HG03575 (cell line): ENCODE results near the gene SRSF8.

Source experiments
- ATAC-seq: cut with Tn5 transposase; IDR thresholded peaks from one replicate; pipeline ENCODE4 v1.9.1; 2021; ENCODE audit not compliant: unreplicated experiment, insufficient number of reproducible peaks, low FRiP score; ENCODE audit errors: extremely low read depth

SRSF8 gene

DNA sequence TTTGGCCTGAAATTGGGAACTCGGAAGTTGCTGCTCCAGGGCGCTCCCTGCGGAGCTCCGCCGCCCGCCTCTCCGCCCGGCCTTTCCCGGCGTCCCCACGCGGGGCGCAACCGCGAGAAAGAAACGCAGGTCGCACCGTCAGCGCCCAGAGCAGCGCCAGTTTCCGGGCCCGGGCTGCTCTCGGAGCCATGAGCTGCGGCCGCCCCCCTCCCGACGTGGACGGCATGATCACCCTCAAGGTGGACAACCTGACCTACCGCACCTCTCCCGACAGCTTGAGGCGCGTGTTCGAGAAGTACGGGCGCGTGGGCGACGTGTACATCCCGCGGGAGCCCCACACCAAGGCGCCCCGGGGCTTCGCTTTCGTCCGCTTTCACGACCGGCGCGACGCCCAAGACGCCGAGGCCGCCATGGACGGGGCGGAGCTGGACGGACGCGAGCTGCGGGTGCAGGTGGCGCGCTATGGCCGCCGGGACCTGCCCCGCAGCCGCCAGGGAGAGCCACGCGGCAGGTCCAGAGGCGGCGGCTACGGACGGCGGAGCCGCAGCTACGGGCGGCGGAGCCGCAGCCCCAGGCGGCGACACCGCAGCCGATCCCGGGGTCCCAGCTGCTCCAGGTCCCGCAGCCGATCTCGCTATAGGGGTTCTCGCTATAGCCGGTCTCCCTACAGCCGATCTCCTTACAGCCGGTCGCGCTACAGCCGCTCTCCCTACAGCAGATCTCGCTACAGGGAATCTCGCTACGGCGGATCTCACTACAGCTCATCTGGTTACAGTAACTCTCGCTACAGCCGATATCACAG lies 521 bp downstream of the SRSF8 start:
- peak; percentile 32 for ATAC-seq

DNA sequence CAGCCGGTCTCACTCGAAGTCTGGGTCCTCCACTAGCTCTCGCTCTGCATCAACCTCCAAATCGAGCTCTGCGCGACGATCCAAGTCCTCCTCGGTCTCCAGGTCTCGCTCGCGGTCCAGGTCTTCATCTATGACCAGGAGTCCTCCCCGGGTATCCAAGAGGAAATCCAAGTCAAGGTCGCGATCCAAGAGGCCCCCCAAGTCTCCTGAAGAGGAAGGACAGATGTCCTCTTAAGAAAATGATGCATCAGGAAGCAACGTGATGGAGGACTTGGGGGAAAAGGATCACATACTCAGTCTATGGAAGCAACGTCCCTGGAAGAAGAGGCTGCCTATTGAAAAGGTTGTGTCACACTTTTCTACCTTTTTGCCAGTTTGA lies 1.1 kb downstream of the SRSF8 start:
- no peak for ATAC-seq

DNA sequence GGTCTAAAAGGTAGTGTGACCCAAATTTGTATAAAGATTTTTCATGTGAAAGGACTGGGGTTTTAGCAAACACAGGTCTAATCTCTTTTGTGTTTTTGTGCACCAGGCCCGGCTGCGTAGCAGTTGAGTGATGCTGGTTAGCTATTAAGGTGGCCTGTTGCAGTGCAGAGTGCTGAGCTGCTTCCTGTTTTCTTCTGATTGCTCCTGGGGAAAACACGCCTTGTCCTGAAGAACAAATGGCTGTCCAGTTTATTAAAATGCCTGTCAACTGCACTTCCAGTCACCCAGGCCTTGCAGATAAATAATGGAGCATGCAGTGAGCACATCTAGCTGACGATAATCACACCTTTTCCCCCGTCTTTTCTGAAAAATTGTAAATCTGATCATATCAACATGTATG lies 1.8 kb downstream of the SRSF8 start:
- ATAC-seq = peak; percentile 58

DNA sequence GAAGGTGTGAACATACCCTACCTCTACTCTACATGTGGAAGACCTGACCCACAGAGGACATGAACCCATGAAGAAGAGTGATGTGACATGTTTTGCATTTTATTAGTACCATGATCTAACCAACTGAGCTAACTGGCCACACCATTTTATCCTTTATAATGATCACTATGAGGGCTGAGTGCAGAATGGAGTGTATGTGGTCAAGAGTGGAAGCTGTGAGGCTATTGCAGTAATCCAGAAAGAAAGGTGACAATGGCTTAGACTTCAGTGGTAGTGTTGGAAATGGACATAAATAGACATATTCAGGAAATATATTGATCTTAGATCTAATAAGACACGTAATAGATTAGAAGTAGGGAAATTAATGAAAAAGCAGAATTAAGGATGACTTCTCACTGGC lies 3.8 kb downstream of the SRSF8 start:
- ATAC-seq = no peak

DNA sequence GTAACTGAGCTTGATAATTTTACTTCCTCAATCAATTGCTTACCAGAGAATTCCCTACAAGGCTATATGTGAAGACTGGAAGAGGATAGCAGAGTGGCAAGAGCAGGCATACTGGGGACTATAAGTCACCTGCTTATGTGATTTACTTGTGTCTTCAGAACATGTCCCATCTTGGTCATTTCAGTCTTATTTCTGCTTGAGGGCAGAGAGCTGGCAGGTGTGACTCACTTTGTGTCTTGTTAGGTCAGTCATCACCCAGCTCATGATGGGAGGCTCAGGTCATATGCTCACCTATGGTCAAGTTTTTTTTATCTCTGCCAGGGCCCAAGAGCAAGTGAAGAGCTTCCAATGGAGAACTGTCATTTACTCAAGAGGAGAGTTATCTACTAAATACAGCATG lies 6.2 kb downstream of the SRSF8 start:
- no peak for ATAC-seq

DNA sequence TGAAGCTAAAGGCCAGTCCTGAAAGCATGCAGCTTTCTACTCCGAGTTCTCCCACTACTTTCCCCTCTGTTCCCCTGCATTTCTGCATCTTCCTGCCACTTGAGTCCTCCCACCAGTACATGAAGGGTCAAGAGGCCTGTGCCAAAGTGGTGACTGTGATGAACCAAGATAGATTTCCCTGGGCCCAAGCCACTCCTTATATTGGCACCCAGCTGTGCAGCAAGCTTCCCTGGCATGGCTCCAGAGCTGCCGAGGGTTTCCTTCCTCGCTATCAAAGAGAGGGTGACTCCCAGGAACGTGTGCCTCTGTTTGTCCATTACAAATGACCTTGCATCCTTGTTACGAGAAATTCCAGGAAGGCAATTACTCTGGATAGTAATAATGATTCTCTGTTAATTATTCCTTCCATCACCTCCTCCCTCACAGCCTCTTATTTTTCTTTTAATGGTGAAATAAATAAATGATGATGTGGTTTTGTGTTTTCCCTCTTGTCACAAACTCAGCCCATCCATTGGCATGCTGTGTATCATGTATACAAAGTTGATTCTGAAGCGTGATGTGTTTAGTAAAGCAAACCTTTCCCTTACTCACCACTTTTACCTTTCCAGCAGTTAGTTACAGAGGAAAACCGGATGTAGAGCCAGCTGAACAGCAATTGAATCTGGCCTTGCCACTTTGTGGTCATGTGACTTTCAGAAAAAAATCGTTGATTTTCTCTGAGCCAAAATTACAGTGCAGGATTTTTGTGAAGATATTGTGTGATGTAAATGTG lies 8.3 kb downstream of the SRSF8 start:
- ATAC-seq = no peak

DNA sequence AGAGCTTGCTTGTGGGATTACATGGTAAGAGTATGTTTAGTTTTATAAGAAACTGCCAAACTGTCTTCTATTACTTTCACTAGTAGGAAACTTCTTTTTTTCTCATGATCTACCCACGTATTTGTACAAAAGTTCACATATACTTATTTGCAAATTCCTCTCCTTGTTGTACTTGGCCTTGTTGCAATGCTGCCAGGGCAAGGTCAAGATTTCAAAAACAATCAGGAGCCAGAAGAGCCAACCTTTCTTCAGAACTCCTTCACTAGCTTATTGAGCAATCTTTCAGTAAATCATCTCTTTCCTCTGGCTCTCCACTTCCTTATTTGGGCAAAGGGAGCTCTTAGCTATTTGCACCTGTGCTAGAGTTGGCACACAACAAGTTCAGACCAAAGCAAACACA lies 9.7 kb downstream of the SRSF8 start:
- ATAC-seq = no peak

DNA sequence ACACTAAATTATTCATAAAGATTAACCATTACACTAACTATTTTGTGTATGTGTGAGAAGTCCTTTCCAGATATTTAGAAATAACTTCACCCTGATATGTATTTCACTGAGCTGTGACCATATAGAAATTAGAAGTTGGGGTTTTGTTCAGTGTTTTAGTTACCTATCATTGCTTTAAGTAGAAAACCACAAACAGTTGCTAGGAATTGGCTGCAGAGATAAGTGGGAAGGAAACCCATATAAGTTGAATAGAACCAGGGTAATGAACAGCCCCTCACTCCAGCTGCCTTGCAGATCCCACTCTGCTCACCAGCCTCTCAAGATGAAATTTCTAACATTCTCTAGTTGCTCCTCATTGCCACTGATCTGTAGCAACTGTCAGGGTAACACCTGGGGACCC lies 10.3 kb downstream of the SRSF8 start:
- no peak for ATAC-seq

DNA sequence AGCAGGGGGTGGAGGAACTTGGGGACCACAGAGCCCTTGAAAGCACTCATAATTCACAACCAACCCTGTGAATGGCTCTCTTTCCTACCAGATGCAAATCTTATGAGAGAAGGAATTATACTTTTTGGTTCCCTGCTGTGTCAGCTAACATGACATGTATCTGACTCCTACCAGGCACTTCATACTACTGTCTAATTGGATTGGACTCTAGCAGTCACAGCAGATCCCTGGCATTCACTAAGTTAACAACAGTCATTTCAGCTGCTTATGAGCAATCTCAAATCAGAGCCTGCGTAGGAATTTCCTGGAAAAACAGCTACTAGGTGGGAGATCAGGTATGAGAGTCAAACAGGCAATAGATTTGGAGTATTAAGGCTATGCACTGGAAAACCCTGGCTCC lies 11.8 kb downstream of the SRSF8 start:
- no peak for ATAC-seq

DNA sequence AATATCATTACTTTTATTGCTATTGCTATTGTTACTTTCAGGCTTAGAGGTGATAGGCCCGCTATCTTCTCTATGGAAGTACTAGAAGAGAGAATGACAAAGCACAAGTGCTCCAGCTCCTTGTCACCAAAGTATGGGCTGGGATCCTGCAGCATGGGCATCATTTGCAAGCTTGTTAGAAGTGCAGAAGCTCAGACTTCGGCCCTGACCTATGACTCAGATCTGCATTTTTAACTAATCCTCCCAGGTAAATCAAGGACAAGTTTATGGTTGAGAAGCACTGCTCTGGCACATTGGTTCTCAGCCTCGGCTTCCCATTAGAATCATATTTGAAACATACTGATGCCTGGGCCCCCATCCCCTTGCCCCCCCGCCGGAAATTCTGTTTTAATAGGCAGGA lies 14.3 kb downstream of the SRSF8 start:
- no peak for ATAC-seq

DNA sequence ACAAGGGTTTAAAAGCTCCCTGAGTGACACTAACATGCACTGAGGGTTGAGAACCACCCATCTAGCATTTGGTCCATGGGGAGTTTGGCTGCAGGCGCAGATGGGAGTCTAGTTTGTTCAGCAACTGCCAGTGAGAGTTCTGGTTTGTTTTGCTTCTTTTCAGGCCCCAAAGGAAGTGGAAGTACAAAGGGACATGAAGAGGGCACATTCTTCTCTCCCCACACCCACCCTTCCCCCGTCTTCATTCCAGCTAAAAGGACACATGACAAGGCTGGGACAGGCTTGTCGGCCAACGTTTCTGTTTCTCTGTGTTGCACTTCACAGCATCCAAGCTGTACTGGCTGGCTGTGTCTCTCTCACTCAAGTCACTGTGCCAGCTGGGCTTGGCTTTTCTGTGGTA lies 14.7 kb downstream of the SRSF8 start:
- no peak for ATAC-seq

DNA sequence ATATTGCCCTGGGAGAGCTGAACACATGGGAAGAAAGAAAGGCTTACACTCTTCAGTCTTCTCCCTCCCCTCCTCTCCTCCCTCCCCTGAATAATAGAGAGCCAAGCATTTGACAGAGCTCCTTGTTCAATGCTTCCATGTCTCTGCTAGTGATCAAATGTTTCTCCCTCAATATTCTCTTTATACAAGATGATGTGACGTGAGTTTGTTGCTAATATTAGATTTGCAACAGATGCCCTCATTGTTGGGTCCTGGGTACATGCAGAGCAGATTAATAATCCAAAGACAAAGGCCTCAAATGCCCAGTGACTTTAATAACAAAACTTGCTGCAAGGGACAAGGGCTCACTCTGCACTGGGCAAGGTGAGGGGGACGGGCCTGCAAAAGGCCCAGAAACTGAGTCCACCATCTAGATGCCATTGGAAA lies 15.9 kb downstream of the SRSF8 start:
- no peak for ATAC-seq

DNA sequence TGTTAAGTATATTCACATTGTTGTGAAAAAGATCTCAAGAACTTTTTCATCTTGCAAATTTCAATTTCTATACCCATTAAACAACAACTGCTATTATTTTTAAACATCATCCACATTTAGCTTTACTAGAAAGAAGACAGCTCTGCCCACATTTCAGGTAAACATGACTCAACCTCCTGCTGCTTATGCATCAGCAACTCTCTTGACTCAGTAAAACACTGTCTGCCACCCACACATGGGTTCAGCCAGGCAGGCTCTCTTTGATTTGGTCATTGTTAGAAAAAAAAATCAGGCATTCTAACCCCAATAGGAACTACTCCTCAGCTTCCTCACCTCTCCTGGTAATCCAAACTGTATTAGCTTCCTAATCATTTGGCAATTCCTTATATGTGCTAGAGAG lies 17.8 kb downstream of the SRSF8 start:
- ATAC-seq = peak; percentile 45

DNA sequence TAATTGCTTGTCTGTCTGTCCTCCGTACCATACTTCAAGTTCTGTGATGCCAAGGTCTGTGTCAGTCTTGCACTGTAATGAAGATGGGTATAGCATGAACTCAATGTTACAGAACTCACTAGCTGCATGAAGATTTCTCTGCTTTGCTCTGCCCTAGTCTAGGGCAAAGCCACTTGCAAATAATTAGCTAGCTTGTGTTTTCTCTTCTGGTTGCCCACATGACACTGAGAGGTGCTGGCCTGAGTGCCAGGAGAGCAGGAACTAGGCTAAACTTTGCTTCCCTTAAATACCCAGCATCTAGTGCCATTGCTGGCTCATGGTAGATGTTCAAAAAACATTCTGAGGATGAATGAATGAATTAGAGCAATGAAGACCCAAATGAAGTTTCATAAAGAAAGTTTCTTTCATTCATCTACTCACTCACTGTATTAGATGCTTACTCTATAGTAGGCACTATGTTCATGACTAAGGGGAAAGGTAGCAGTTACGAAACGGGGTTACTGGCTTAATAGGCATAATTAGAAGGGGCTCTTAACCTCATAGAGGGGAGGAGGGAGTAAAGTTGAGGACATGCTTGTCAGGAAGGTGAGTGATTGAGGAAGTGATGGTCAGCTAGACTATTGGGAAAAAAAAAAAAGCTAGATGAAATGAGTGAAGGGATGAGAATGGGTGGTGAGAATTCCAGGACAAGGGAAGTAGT lies 18.5 kb downstream of the SRSF8 start:
- no peak for ATAC-seq

DNA sequence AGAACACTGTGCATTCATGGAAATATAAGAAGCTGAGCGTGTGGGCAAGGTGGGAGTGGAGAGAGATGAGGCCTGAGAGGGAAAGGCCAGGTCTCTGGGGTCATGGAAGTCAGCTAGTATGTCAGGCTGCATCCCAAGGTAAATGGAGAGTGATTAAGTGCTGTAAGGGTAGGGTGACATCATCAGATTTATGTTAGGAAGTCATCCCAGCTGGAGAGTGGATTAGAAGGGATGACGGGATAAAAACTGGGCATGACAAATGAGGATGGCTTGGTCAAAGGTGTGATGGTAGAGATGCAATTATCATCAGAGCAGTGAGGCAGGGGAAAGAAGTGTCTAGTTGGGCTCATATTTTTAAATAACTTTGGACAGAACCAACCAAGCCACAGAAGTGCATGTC lies 19.4 kb downstream of the SRSF8 start:
- no peak for ATAC-seq

DNA sequence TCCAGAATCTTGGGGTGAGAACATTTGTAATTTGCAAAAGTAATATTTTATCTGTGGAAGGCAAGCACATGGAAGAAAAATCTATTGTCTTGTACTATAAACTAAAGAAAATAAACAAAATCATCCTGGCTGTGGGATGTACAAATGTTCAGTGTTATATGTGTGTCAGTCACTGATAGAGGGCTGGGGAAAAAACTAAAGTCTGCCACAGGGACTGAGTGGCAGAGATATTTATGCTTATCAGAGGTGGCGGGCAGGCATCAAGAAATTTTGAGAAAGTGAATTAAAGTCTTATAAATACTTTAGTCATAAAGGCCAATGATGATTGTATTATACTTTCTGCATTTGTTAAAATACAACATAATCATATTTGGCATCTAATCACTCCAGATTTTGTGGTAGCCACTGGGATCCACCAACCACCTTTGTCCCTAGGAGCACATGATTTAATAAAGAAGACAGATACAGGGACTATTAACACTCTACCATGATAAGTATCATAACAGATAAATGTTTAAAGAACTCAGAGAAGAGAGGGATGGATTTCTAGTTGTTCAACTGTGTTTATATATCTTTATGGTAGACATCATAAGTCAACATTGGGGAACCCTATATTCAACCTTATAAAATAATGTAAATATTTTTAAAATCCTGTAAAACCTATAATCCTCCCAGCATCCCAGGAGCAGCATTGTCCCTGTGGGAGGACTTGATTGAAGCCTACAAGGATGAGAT lies 20.3 kb downstream of the SRSF8 start:
- no peak for ATAC-seq

DNA sequence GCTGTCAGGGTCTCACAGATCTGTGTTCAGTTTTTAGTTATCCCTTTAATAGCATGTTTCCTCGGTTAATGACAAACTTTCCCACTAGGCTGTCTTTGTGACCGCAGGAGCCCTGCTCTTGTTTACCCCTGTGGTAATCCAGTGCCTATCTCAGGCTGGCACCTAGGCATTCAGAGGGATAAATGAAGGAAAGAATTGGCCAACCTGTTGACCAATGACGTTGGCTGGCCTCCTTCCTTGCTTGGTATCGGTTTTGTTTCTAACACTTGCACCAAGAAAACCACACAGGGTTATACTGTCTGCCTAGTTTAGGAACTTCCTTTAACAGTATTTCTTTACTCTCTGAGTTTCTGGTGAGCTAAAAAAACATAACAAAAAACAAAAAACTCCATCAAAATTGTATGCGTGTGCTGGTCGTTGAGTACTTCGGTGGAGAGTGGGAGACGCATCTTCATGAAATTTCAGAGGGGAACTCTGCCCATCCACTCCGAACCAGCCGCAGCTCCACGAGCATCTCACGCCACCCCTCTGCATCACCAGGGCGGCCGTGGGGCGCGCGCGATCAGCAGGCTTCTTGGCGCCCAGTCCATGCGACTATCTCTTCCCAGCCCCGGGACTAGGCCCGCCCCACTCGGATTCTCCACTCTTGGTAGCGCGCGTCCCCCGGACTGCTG lies 22.4 kb downstream of the SRSF8 start:
- peak; percentile 16 for ATAC-seq

DNA sequence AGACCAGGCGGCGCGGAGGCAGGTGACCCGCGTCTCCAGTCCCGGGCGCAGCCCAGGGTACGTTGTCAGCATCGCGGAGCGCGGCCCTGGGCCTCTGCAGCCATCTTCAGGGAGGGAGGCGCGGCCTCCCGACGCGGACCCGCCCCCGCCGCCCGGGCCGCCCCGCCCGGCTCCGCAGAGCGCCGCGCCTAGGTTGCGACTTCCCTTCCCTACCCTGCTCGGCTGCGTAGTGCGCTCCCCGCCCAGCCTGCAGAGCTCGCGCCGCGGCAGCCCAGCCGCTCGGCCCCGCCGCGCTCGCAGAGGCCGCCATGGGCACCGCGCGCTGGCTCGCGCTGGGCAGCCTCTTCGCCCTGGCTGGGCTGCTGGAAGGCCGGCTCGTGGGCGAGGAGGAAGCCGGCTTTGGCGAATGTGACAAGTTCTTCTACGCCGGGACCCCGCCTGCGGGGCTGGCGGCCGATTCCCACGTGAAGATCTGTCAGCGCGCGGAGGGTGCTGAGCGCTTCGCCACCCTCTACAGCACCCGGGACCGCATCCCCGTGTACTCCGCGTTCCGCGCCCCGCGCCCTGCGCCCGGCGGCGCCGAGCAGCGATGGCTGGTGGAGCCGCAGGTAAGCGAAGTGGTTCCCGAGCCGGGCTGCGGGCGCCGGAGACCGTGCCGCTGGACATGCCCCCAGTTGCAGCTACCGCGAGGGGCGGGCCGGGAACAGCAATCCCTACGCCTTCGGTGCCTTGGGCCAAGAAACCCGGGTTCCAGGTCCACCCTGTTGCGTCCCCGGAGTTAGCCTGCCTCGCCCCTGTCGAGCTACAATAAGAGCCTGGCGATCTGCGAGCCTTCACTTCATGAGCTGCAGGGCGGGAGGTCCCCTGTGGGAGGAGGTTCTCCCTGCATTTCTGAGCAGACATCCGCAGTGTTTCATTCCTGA lies 23.2 kb downstream of the SRSF8 start, which contains the start of gene ENDOD1:
Gene ENDOD1 (plus strand): TSS at position 227 of the 923 bp plus-strand sequence. CDS start 82 bp downstream, at position 309.
- ATAC-seq = peak; percentile 64
